HG02870 (cell line): ENCODE measurements around the gene NCK2.

Source experiments
- ATAC-seq: cut with Tn5 transposase; IDR thresholded peaks from one replicate; pipeline ENCODE4 v1.9.1; 2021; ENCODE audit warnings: mild to moderate bottlenecking, moderate library complexity; ENCODE audit not compliant: unreplicated experiment

The NCK2 gene

DNA sequence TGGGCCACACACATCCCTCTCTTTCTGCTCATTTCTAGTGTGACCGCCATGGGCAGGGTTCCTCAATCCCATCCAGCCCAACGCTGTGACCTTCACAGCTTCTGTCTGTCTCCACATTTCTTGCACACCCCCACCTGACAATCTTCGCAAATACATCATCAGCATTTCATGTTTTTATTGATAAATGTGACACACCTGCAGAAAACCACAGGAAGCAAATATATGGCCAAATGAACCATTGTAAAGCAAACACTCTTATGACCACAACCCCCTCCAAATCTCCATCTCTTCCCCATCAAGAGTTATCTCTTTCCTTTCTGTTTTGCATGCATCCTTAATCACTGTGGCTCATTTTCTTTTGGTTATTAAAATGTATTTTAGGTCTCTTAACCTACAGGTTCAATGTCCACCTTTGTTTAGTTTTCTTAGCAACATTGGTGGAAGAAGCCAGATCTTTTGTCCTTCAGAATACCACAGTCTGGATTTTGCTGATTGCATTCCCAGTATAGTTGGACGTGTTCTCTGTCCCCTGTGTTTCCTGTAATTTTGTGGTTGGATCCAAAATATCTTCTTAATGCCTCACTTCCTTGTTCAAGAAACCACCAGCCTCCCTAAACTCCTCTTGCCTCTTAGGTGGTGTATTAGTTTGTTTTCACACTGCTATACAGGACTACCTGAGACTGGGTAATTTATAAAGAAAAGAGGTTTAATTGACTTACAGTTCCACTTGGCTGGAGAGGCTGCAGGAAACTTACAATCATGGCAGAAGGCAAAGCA, 9.8 kb upstream of the NCK2 start:
- no peak for ATAC-seq

DNA sequence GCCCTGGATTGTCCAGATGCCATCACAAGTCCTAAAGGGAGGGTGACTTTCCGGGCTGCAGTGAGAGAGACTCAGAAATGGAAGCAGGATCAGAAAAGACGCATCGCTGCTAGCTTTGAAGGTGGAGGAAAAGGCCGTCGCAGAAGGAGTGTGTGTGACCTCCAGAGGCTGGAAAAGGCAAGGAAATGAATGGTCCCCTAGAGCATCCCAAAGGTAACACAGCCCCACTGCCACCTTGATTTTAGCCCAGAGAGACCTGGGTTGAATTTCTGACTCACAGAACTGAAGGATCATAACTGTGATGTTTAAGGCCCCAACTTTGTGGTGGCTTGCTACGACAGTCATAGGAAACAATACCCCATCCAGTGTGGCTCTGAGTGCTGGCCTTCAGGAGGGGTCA, 8.6 kb upstream of the NCK2 start:
- ATAC-seq, result no peak

GRCh38 chr2:105737980-105738657, 6.6 kb upstream of the NCK2 start:
- no peak for ATAC-seq

- ATAC-seq, result no peak
These were observed 6.0 kb upstream of the NCK2 start for GRCh38 chr2:105738658-105739241.

GRCh38 chr2:105739426-105739825, 5.3 kb upstream of the NCK2 start:
- ATAC-seq, result no peak

DNA sequence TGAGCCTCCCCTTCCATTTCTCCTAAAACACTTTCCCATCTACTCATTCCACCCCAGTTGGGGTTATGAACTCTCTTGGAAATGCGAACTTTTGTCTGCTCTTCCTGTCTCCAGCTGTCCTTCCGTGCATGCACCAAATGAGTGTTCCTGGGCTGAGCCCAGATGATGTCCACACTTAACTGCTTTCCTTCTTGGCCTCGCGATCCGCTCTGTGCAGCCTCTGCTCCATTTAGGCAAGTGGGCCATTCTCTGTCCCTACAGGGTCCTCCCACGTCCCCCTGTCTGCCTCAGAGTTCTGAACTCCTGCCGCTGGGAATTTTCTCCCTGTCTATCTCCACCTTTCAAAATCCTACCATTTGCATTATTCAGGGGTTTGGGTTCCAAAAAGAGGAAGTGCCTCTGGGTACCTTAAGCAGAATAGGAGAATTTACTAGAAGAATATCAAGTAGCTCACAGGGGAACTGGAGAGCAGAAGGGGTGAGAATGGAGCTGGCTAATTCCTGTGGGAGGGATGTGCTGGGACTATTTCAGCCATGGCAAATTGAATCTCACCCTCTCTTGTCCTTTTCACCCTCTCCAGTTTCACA, 4.7 kb upstream of the NCK2 start:
- no peak for ATAC-seq

DNA sequence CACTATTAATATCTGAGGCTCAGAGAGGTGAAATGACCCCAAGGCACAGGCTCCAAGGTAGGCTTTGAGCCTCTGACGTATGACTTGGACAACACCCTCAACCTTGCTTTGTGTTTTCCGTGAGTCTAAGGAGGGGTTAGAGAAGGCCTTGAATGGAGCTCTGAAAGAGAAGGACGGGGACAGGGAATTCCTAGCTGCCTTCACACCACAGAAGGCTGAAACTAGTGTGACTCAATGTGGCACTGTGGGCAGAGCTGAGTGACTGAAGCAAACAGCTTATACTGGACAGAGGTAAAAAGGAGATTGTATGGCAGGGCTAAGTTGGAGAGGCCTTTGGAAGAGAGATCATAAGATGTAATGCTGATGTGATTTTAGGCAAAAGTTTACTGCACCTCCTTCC, 3.5 kb upstream of the NCK2 start:
- ATAC-seq, result no peak

DNA sequence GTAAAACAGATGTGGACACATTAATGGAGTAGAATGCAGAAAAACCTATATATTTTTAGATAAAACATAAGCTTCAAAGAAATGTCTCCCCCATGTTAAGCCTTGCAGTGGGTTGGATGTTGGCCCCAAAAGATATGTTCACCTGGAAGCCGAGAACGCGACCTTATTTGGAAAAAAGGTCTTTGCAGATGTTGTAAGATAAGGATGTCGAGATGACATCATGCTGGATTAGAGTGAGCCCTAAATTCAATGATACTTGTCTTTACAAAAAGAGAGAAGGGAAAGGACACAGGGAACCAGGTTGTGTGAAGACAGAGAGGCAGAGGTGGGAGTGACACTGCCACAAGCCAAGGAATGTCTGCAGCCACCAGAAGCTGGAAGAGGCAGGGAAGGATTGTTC, 3.1 kb upstream of the NCK2 start:
- ATAC-seq, result no peak

DNA sequence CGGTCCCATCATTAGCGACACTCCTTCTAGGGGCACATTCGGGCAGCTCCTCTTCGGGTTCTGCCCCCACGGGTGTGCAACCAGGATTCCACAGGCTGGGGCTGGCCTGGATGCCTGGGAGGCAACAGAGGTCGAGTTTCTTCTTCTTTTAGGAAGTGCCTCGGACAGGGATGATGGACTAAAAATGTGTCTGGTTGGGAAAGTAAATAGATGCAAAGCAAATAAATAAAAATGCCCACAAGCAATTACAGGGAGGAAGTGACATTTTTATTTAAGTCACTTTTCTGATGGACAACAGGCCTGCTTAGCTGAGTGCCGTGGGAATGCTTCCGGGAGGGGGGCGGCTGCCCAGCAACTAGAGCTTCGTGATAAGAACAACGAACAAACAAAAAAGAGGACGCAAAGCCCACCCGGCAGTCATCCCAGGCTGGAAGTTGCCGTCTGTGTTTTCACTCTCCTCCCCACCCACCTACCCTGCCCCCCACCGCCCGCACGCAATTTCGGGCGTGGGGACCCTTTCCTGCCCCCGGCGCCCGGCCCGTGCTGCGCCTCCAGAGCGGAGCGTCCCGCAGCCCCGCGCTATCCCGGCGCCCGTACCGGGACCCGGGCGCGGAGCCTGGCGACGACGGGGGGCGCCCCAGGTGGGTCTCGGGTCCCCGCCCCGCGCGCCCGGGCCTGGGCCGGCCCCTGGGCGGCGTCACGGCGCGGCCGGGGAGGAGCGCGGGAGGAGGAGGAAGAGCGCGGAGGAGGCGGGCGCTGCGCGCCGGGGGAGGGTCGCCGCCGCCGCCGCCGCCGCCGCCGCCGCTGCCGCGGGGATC, 412 bp upstream of the NCK2 start:
- ATAC-seq, result peak; percentile 62

GRCh38 chr2:105746177-105747080, 1.7 kb downstream of the NCK2 start:
- peak; percentile 52 for ATAC-seq

DNA sequence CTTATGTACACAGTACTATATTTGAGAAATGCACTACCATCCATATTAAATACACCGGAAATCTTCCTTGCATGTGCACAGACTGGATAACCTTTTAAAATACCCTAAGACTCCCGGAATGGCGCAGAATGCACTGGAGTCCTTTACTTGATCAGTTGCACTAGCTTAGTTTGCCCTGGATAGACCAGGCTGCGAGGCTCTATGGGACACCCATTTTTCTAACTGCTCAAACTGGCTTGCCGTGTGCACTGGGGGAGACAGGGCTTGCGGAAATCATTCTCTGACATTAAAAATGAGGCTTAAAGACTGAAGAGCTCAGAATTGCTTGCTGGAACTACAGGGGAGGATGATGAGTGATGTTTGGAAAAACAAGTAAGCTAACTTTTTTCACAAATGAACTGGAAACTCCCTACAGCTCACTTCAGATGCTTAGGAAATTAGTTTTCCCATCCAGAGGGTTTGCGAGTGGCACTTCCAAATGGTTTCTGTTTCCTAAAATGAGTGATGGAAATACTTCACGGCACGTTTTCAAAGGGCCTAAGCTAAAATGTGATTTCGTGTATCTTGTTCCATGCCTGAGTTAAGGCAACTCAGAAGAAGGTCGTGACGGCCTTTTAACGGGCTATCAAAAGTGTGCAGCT, 2.7 kb downstream of the NCK2 start:
- ATAC-seq, result no peak

DNA sequence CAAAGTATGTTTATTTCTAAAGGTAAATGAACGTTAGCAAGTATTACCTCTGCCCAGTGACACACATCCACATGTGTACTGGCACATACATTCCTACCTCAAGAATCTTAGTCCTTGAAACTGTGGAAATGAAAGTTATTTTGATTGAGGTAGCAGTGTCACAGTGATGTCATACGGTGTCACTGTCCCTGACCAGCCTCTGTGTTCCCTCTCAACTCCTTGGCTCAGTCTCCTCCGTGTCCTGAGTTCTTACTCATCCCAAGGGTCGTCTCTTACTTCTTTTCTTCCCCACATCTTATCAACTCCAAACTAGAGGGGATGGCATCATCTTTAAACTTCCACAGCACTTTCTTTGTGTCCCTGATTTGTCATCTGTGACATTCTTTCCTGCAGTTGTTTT, 3.3 kb downstream of the NCK2 start:
- ATAC-seq, result no peak

GRCh38 chr2:105748566-105748965, 3.9 kb downstream of the NCK2 start:
- no peak for ATAC-seq

- no peak for ATAC-seq
These were observed 5.1 kb downstream of the NCK2 start for GRCh38 chr2:105749583-105750400.

- ATAC-seq, result no peak
These were observed 6.0 kb downstream of the NCK2 start for GRCh38 chr2:105750735-105751134.

DNA sequence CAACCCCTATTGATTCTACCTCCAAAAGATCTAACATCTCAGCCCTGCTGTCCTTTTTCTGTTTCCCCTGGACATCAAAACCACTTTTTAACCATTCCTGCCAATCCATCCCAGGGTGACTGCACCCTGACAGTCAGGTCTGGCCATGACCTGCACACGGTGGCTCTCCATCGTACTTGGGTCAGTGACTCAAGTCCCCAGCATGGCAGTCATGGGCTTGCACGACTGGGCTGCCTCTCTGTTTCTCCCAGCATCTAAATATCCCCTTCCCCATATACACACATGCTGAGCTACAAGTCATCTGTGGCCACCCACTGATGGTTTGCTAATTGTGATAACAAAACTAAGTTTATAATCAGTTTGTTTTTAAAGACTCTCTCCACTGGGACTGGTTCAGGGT, 6.6 kb downstream of the NCK2 start:
- no peak for ATAC-seq

DNA sequence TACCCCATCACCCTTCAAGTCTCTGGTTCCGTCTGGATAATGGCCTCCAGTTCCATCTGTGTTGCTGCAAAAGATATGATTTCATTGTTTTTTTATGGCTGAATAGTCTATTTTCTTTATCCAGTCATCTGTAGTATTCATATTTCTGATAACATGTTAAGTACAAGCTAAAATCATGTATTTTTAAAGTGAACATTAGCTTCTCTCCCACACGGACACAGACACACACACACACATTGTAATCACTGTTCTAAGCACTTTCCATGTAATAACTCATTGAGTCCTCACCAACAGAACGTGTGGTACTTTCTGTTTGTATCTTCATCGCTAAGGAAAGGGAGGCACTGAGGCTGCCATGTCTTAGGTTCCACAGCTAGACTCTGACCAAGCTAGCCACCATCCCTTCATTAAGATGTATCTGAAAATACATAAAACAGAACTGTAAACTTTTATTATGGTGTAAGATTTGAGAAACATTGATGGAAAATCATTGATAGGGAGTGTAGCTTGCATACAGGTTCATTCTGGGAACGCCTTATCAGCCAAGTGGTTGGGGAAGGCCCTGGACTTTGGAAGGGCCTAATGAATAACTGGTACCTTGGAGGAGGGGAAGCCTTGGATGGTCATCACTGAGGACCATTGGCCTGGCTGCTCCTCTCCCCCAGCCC, 8.1 kb downstream of the NCK2 start:
- ATAC-seq, result no peak

GRCh38 chr2:105753380-105753779, 8.7 kb downstream of the NCK2 start:
- ATAC-seq, result no peak
